ENCODE data around the gene CPEB4.

Gene CPEB4

GRCh38 chr5:173941758-173942401 lies 53.7 kb downstream of the CPEB4 start:
- no peak for DNase-seq (ENCODE audit: low read depth in 3 of 3)

GRCh38 chr5:173944511-173944910 lies 56.4 kb downstream of the CPEB4 start:
- no peak for DNase-seq (ENCODE audit: low read depth in 3 of 3)

GRCh38 chr5:173945160-173945559 lies 57.0 kb downstream of the CPEB4 start:
- DNase-seq (ENCODE audit: low read depth in 3 of 3) = no peak

- no peak for DNase-seq (ENCODE audit: low read depth in 3 of 3)
These were observed 58.2 kb downstream of the CPEB4 start for GRCh38 chr5:173946323-173946722.

- DNase-seq (ENCODE audit: low read depth in 3 of 3) = no peak
These were observed 62.7 kb downstream of the CPEB4 start for GRCh38 chr5:173950829-173951228.

- no peak for DNase-seq (ENCODE audit: low read depth in 3 of 3)
These were observed 65.5 kb downstream of the CPEB4 start for GRCh38 chr5:173953528-173954090.

GRCh38 chr5:173954671-173955521 lies 66.7 kb downstream of the CPEB4 start:
- no peak for DNase-seq (ENCODE audit: low read depth in 3 of 3)

GRCh38 chr5:173960986-173961385 lies 72.8 kb downstream of the CPEB4 start:
- no peak for DNase-seq (ENCODE audit: low read depth in 3 of 3)

- no peak for DNase-seq (ENCODE audit: low read depth in 3 of 3)
These were observed 73.3 kb downstream of the CPEB4 start for GRCh38 chr5:173961418-173961817.

- no peak for DNase-seq (ENCODE audit: low read depth in 3 of 3)
These were observed 74.4 kb downstream of the CPEB4 start for GRCh38 chr5:173962436-173962972.

- no peak for DNase-seq (ENCODE audit: low read depth in 3 of 3)
These were observed 75.2 kb downstream of the CPEB4 start for GRCh38 chr5:173963182-173963838.

GRCh38 chr5:173963867-173964441 lies 75.8 kb downstream of the CPEB4 start:
- DNase-seq (ENCODE audit: low read depth in 3 of 3) = no peak

GRCh38 chr5:173964506-173964905 lies 76.4 kb downstream of the CPEB4 start:
- DNase-seq (ENCODE audit: low read depth in 3 of 3) = no peak

- no peak for DNase-seq (ENCODE audit: low read depth in 3 of 3)
These were observed 79.1 kb downstream of the CPEB4 start for GRCh38 chr5:173967241-173967640.

GRCh38 chr5:173968154-173968797 lies 80.1 kb downstream of the CPEB4 start:
- no peak for DNase-seq (ENCODE audit: low read depth in 3 of 3)

GRCh38 chr5:173969167-173970049 lies 81.3 kb downstream of the CPEB4 start:
- DNase-seq (ENCODE audit: low read depth in 3 of 3) = no peak

GRCh38 chr5:173970878-173971650 lies 82.9 kb downstream of the CPEB4 start:
- no peak for DNase-seq (ENCODE audit: low read depth in 3 of 3)

- no peak for DNase-seq (ENCODE audit: low read depth in 3 of 3)
These were observed 83.7 kb downstream of the CPEB4 start for GRCh38 chr5:173971681-173972345.

GRCh38 chr5:173972607-173972924 lies 84.4 kb downstream of the CPEB4 start:
- no peak for DNase-seq (ENCODE audit: low read depth in 3 of 3)

Measured in stimulated activated CD4-positive, alpha-beta T cell treated with anti-CD3 and anti-CD28 coated beads, TNF-alpha, amount 100 ng/mL, for 4 hours (primary cell).